RCC 7860 (cell line): ENCODE measurements around the gene XDH.

Source experiments
- DNase-seq: peaks from one replicate; pipeline ENCODE4 v3.0.0-alpha.2; 2015; ENCODE audit warnings: low spot score
- FAIRE-seq: peaks from 2 replicates; lab custom pipeline; 2012; peaks lifted over from hg19 to GRCh38; lab: Jason Lieb, UNC

XDH gene

GRCh38 chr2:31287654-31288053 lies 126.9 kb downstream of the XDH start:
- DNase-seq: no peak
- no peak for FAIRE-seq

GRCh38 chr2:31286961-31287550 lies 127.5 kb downstream of the XDH start:
- FAIRE-seq: no peak
- peak; percentile 74 for DNase-seq

DNA sequence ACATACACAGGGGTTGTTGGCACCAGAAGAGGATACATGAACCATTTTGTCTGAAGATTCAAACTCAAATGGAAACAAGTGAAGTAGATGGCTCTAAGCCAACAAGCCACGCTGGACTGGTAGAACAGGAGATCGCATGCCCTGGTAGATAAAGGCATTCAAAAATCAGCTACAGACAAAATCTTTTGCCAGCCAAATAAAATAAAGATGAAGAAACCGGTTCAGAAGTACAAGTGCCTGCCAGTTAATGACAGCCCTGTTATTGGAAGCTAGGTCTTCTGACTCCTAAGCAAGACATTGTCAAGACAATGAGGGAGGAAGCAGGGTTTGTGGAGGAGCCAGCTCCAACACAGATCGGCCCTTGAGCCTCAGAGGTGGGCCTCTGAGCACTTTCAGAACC lies 128.3 kb downstream of the XDH start:
- FAIRE-seq: no peak
- DNase-seq: no peak
